Measurements from ENCODE around the gene ST6GALNAC1.
A peak's percentile ranks its signal among the peaks of the same experiment; 100 is the strongest.

Gene ST6GALNAC1

GRCh38 chr17:76645481-76645880, 1.9 kb upstream of the ST6GALNAC1 start:
- H3K4me3 ChIP-seq (replicated peaks in 1 of 2; ENCODE audit: low read depth in 2 of 2, low read length in 2 of 2), result no peak overlapping the region
- DNase-seq (ENCODE audit: low read depth in 2 of 2), result no peak
- no peak for TF ChIP-seq CTCF (IDR thresholded peaks at IDR 0.05; ENCODE audit: low read depth, low read length)

- TF ChIP-seq CTCF (IDR thresholded peaks at IDR 0.05; ENCODE audit: low read depth, low read length), result no peak
- no peak overlapping the region for H3K4me3 ChIP-seq (replicated peaks in 1 of 2; ENCODE audit: low read depth in 2 of 2, low read length in 2 of 2)
- no peak for DNase-seq (ENCODE audit: low read depth in 2 of 2)
These were observed 1.4 kb upstream of the ST6GALNAC1 start for GRCh38 chr17:76644995-76645394.

GRCh38 chr17:76642994-76643393, 563 bp downstream of the ST6GALNAC1 start:
- no peak overlapping the region for H3K4me3 ChIP-seq (replicated peaks in 1 of 2; ENCODE audit: low read depth in 2 of 2, low read length in 2 of 2)
- TF ChIP-seq CTCF (IDR thresholded peaks at IDR 0.05; ENCODE audit: low read depth, low read length), result no peak

DNA sequence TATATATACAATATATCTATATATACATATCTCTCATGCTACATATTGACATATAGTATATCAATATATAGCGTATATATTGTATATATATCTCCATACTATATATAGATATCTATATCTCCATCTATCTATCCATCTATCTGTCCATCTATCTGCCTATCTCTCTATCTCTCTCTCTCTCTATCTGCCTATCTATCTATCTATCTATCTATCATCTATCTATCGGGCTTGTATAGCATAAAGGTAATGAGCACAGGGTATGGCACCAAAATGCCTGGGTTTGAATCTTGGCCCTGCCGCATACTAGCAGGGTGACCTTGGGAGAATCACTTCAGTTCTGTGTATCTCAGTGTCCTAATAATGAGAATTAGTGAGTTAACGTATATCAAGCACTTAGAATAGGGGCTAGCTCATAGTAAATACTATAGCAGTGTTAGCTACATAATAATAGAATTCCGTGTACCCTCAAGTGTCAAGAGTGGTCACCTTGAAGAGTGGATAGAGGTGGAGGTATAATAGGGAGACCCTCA, 1.5 kb downstream of the ST6GALNAC1 start:
- no peak for DNase-seq (ENCODE audit: low read depth in 2 of 2)
- H3K4me3 ChIP-seq (replicated peaks in 1 of 2; ENCODE audit: low read depth in 2 of 2, low read length in 2 of 2), result no peak overlapping the region
- no peak for TF ChIP-seq CTCF (IDR thresholded peaks at IDR 0.05; ENCODE audit: low read depth, low read length)

More at GRCh38 chr17:76642994-76643393, 563 bp downstream of the ST6GALNAC1 start:
- DNase-seq (ENCODE audit: low read depth in 2 of 2), result no peak

- TF ChIP-seq CTCF (IDR thresholded peaks at IDR 0.05; ENCODE audit: low read depth, low read length), result no peak
- DNase-seq (ENCODE audit: low read depth in 2 of 2), result no peak
These were observed 2.1 kb downstream of the ST6GALNAC1 start for GRCh38 chr17:76641501-76641900.

GRCh38 chr17:76640550-76641380, 2.8 kb downstream of the ST6GALNAC1 start:
- DNase-seq (ENCODE audit: low read depth in 2 of 2), result peak in 1 of 2 donors; percentile 43
- no peak for TF ChIP-seq CTCF (IDR thresholded peaks at IDR 0.05; ENCODE audit: low read depth, low read length)
- no peak overlapping the region for H3K4me3 ChIP-seq (replicated peaks in 1 of 2; ENCODE audit: low read depth in 2 of 2, low read length in 2 of 2)

More at GRCh38 chr17:76641501-76641900, 2.1 kb downstream of the ST6GALNAC1 start:
- no peak overlapping the region for H3K4me3 ChIP-seq (replicated peaks in 1 of 2; ENCODE audit: low read depth in 2 of 2, low read length in 2 of 2)

Measured in cardiac fibroblast (primary cell).